GM10248 (cell line): ENCODE measurements around the gene DHRS1.

Source experiments
- CTCF ChIA-PET: fragments of 300-600 bp; sonication (Branson Sonifier 250); formaldehyde crosslinking; extraction: SDS; loops from one replicate; lab custom pipeline; 2021; ENCODE audit warnings: antibody characterized with exemption; lab: Yijun Ruan, JAX
- POLR2A ChIA-PET: fragments of 350-650 bp; sonication (Branson Sonifier 250); formaldehyde crosslinking; extraction: SDS; loops from one replicate; lab custom pipeline; 2020; ENCODE audit warnings: antibody characterized with exemption; lab: Yijun Ruan, JAX
- DNase-seq: peaks from one replicate; pipeline ENCODE4 v3.0.0; 2012; ENCODE audit errors: extremely low spot score
- TF ChIP-seq, protein P1 (sequence below): IDR thresholded peaks from 2 replicates; pipeline ENCODE4 v1.5.1; 2012; ENCODE audit warnings: mild to moderate bottlenecking, low read depth; ENCODE audit errors: extremely low read depth, missing control alignments, control extremely low read depth

Gene DHRS1

DNA sequence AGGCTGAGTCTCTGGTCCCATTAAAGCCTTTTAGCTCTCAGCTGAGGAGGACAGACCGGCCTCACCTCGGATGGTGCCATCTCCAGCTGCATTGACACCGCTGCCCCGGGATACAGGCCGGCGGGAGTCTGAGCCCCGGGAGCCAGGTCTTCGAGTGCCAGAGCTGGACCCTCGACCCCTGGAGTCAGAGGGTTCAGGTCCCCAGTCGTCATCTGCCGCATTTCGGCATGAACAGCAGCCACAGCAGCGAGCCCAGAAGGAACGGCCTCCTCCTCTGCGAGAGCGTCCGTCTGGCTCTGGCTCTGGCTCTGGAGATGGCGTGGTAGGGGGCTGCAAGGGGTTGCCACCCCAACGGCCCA, 37.6 kb downstream of the DHRS1 start:
- POLR2A ChIA-PET, result interaction anchor here (0.8 to 2.0 kb wide), 3 partner anchors 8 to 10 kb away, joined by 3 to 6 read pairs (median 5); partner anchors contain the start of gene RABGGTA
- DNase-seq, result no peak
- CTCF ChIA-PET, result interaction anchor here (1.3 to 2.8 kb wide), 4 partner anchors 9 to 35 kb away, joined by 4 to 12 read pairs (median 10); partner anchors contain the start of genes RABGGTA and TINF2
- TF ChIP-seq, protein P1, sequence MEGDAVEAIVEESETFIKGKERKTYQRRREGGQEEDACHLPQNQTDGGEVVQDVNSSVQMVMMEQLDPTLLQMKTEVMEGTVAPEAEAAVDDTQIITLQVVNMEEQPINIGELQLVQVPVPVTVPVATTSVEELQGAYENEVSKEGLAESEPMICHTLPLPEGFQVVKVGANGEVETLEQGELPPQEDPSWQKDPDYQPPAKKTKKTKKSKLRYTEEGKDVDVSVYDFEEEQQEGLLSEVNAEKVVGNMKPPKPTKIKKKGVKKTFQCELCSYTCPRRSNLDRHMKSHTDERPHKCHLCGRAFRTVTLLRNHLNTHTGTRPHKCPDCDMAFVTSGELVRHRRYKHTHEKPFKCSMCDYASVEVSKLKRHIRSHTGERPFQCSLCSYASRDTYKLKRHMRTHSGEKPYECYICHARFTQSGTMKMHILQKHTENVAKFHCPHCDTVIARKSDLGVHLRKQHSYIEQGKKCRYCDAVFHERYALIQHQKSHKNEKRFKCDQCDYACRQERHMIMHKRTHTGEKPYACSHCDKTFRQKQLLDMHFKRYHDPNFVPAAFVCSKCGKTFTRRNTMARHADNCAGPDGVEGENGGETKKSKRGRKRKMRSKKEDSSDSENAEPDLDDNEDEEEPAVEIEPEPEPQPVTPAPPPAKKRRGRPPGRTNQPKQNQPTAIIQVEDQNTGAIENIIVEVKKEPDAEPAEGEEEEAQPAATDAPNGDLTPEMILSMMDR, result no peak

DNA sequence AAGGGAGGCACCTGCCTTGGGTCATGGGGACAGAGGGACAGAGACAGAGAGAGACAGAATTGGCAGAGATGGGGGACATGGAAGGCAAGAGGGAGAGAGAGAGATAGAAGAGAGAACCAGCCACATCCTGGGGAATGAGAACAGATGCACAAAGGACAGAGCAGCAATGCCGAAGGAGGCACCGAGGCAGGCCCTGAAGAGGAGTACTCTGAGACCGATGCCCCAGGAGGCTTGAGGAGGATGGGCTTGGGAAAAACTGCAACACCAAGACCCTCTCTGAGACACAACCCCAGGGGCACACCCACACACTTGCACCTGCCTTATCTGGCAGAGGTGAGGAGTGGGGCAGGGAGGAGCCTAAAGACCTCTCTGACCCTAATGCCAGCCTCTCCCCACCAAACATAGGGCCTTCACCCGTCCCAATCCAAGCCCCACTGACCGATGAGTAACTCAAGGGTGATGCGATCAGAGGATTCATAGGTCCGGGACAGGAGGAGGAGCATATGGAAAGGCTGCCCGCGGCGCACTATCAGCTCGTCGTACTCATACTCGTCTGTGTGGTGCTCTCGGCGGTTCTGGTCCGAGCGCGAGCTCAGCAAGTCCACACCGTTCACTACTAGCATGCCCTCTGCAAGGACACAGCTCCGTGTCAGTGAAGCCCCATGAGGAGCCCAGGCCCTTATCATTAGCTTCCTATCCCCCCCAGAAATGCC, 38.2 kb downstream of the DHRS1 start:
- TF ChIP-seq, protein P1, result no peak
- no peak for DNase-seq
- POLR2A ChIA-PET, result interaction anchor here (0.8 to 2.0 kb wide), 3 partner anchors 8 to 10 kb away, joined by 3 to 6 read pairs (median 5); partner anchors contain the start of gene RABGGTA
- CTCF ChIA-PET, result interaction anchor here (1.0 to 2.8 kb wide), 6 partner anchors 9 to 72 kb away, joined by 3 to 12 read pairs (median 6); partner anchors contain the start of genes RABGGTA and TINF2

GRCh38 chr14:24260780-24261157, 38.8 kb downstream of the DHRS1 start:
- CTCF ChIA-PET, result interaction anchor here (1.0 to 2.8 kb wide), 4 partner anchors 18 to 73 kb away, joined by 3 to 12 read pairs (median 6); partner anchors contain the start of gene TINF2
- TF ChIP-seq, protein P1, result no peak
- POLR2A ChIA-PET, result interaction anchor here (0.7 to 2.0 kb wide), 2 partner anchors 9 to 16 kb away, joined by 3 to 5 read pairs; no protein-coding TSS in a partner anchor
- DNase-seq, result no peak

DNA sequence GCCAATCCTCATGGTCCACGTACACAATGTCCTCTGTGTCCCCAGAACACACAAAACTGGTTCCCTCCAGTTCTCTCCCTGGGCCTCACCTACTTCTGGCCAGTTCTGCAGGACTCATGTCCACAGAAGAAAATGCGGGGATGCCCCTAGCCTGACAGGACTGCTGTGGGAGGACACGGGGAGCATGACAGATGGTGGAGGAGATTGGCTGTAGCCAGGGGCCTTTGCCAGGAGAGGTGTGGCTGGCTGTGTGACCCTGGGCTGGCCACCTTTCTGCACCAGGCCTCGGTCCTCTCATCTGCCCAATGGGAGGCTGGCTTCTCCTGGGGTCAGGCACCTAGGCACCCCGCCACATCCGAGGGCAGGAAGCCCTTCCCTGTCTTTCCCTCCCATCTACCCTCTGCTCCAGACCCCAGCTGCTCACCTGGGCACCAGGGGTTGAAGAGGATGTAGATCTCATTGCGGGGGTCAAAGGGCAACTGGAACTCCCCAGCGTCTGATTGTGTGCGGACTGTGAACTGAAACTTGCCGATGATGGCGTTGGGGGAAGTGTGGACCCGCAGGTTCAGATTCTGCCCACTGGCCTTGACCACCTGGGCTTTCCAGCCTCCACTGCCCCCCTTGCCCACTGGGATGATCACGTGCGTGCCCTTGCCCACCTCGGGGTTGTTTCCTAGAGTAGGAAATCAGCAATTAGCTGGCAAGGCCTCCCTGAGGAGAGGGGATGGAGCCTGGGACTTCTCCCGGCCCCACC, 39.4 kb downstream of the DHRS1 start:
- TF ChIP-seq, protein P1, result no peak
- no peak for DNase-seq
- ChIA-PET POLR2A (interaction anchor here (0.7 to 2.0 kb wide), 2 partner anchors 8 to 17 kb away, joined by 3 to 5 read pairs; no protein-coding TSS in a partner anchor), CTCF (interaction anchor here (1.0 to 2.1 kb wide), 3 partner anchors 30 to 73 kb away, joined by 3 to 9 read pairs (median 3); no protein-coding TSS in a partner anchor)

DNA sequence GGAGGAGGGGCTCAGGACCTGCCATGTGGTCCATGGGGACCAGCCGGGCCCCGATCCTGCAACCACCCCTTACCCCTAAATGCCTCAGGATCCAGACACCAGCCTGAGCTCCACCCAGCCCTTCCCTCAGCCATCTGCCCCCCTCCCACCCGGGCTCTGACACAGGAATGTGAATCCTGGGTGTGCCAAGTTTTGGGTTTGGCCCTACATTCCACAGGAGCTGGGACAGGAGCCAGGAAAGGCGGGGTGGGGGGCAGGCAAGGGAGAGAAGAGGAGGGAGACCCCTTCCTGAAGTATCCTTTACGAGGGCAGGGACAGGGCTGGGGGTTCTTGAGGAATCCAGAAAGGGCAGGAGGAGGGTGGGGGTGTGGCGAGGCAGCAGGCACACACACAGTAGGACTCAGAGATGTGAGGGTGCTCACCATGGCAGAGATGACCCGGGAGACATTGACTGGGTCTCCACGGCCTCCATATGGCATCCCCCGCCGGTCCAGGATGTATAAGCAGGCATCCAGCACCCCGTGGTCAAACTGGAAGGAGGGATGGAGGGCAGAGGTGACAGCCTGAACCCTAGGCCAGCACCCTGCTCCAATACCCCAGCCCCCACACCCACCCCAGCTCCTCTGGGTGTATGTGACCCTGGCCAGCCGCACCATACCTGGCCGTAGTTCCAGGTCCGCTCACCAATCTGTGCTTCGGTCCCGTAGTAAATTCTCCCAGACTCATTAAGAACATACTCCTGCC, 40.1 kb downstream of the DHRS1 start:
- POLR2A ChIA-PET, result no interaction called here
- CTCF ChIA-PET, result interaction anchor here (0.7 to 2.1 kb wide), 4 partner anchors 12 to 48 kb away, joined by 3 to 10 read pairs (median 7); partner anchors contain the start of genes CIDEB, RABGGTA and TINF2
- no peak for DNase-seq
- TF ChIP-seq, protein P1, result no peak
